ENCODE measurements around the gene ZDHHC14.

The ZDHHC14 gene

GRCh38 chr6:157653521-157653920 is 272.5 kb downstream of the ZDHHC14 start:
- no peak for DNase-seq (ENCODE audit: extremely low read depth in 1 of 2, low read depth in 1 of 2)

GRCh38 chr6:157655139-157655538 is 274.1 kb downstream of the ZDHHC14 start:
- DNase-seq (ENCODE audit: extremely low read depth in 1 of 2, low read depth in 1 of 2) = no peak

GRCh38 chr6:157656437-157656997 is 275.5 kb downstream of the ZDHHC14 start:
- no peak for DNase-seq (ENCODE audit: extremely low read depth in 1 of 2, low read depth in 1 of 2)

DNA sequence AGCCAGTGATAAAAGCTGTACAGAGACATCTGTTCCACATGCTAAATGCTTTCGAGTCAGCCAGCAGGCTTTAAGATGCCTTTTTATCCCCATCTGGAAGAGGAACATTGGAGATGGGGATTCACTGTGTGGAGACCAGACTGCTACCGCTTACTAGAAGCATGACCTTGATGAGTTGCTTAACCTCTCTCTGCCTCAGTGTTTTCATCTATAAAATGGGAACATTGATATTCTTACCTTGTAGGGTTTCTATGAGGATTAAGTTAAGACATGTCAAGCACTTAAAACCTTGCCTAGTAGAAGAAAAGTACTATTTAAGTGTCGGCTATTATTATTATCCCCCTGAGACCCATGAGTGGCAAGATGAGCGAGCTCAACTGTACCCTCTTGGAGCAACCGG is 276.8 kb downstream of the ZDHHC14 start:
- DNase-seq (ENCODE audit: extremely low read depth in 1 of 2, low read depth in 1 of 2) = no peak

DNA sequence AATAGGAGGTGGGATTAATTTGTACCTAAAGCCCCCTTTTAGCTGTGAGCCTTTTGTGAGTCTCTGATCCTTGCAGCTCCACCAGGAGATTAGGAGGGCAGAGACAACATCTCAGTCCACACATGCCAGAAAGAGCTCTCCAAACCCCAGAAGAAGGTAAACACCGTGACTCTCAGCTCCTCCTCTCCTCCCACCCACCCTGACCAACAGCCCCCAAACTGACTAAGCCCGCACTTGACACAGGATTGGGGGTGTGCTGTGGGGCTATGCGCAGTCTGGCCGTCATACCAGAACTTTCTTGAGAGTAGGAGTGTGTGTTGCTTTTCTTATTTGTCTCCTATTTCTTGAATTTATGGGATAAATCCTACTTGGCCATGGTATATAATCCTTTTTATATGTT is 277.3 kb downstream of the ZDHHC14 start:
- no peak for DNase-seq (ENCODE audit: extremely low read depth in 1 of 2, low read depth in 1 of 2)

GRCh38 chr6:157659536-157660271 is 278.7 kb downstream of the ZDHHC14 start:
- DNase-seq (ENCODE audit: extremely low read depth in 1 of 2, low read depth in 1 of 2) = no peak

GRCh38 chr6:157660414-157660813 is 279.4 kb downstream of the ZDHHC14 start:
- no peak for DNase-seq (ENCODE audit: extremely low read depth in 1 of 2, low read depth in 1 of 2)

DNA sequence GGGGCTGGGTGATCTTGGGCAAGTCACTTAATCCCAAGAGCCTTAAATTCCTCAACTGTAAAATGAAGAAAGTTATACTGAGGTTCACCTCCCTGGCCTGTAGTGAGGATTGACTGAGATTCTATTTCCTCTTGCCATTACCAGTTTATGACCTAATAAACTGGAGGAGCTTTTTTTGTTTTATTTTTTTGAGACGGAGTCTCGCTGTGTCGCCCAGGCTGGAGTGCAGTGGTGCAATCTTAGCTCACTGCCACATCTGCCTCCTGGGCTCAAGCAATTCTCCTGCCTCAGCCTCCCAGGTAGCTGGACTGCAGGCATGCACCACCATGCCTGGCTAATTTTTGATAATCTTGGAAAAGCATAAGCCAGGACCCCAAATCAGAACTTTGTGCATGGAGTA is 280.7 kb downstream of the ZDHHC14 start:
- no peak for DNase-seq (ENCODE audit: extremely low read depth in 1 of 2, low read depth in 1 of 2)

- DNase-seq (ENCODE audit: extremely low read depth in 1 of 2, low read depth in 1 of 2) = no peak
These were observed 282.3 kb downstream of the ZDHHC14 start for GRCh38 chr6:157663261-157663660.

DNA sequence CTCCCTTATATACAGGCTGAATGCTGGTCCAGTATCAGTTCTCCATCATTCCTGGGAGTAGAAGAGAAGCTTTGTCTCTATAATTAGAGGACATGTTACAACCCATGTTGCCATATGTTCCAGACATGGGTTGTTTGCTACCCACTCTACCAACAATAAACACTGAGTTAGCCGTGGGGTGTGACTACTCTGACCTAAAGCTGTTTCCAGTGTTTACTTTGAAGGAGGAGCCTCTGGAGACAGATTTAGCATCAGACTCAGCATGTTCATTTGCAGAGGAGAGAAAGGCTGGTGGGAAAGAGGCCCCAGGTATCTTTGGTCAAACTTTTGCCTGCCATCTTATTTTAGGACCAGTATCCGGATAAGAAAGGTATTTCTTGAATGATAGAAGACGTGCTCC is 284.2 kb downstream of the ZDHHC14 start:
- DNase-seq (ENCODE audit: extremely low read depth in 1 of 2, low read depth in 1 of 2) = no peak

- no peak for DNase-seq (ENCODE audit: extremely low read depth in 1 of 2, low read depth in 1 of 2)
These were observed 285.7 kb downstream of the ZDHHC14 start for GRCh38 chr6:157666729-157667128.

DNA sequence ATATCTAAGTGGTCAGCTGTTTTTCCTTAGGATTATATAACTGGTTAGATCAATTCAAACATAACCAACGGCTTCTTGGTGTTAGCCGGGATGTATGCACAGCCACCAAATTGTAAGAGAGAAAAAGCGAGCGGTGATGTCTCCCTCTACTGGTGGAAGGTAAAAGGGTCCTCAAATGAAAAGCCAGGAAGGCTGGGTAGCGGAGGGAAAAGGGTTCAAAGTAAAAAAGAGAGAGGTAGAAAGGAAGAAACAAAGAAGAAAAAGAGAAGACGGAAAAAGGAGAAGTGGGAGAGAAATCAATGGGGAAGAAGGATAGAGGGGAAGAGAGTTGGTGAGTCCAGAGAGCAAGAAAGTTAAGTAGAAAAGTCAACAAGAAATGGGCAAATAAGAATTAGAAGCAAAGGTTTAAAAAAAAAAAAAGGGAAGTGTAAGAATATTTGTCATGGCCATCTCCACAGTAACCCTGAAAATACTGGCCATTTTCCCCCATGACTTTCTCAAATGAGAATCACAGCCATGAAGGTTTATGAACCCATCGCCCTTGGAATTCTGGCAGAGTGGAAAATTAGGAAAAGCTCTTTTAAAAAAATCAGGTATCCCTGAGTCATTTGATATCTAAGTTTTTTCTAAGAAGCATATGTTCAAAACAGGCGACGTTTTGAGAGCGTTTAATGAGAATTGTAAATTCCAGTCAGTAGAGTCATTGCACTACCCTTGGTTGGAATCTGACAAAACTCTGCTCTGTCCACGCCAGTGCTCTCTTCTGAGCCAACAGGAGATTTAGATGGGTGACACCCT is 286.4 kb downstream of the ZDHHC14 start:
- DNase-seq (ENCODE audit: extremely low read depth in 1 of 2, low read depth in 1 of 2) = peak; percentile 15 to 28

GRCh38 chr6:157668009-157668401 is 287.0 kb downstream of the ZDHHC14 start:
- DNase-seq (ENCODE audit: extremely low read depth in 1 of 2, low read depth in 1 of 2) = no peak

DNA sequence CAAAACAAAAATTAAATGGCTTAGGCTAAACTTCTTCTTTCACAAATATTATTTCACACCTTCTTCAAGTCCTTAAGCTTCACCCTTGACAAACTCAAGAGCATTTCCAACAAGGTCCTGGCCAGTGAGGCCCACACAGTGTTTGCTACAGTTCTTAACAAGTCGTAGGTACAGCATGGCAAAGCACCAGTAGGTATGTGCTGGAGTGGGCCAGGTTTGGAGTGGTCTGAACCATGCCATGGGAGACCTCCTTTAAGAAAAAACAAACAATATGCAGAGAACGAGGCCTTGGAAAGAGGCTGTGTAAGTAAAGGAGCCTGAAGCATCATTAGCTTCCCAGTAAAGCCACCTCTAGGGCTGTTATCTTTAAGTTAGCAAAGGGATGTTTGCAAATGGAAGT is 287.7 kb downstream of the ZDHHC14 start:
- no peak for DNase-seq (ENCODE audit: extremely low read depth in 1 of 2, low read depth in 1 of 2)

- DNase-seq (ENCODE audit: extremely low read depth in 1 of 2, low read depth in 1 of 2) = no peak
These were observed 288.3 kb downstream of the ZDHHC14 start for GRCh38 chr6:157669323-157669722.

DNA sequence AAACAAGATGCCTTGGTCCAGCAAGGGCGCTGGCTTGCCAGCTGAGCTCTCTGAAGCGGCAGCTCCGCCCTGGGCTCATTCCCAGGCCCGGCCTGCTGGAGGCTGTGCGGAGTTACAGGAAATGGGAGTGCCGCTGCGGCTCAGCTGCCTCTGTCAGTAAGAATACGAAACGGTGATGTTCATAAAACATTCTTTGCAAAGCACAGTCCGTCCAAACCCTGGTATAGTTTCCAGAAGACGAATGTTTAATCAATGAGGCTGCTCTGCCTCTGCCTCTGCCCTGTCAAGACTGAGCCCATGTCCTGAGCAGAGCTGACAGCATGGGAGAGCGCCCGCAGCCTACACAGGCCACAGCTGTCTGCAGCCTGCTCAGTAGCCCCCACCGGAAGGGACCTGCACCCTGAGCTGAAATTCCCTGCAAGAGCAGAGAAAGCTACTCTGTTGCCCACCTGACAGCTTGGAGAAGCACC is 288.8 kb downstream of the ZDHHC14 start:
- no peak for DNase-seq (ENCODE audit: extremely low read depth in 1 of 2, low read depth in 1 of 2)

- no peak for DNase-seq (ENCODE audit: extremely low read depth in 1 of 2, low read depth in 1 of 2)
These were observed 289.6 kb downstream of the ZDHHC14 start for GRCh38 chr6:157670466-157671186.

GRCh38 chr6:157672726-157673412 is 291.9 kb downstream of the ZDHHC14 start:
- no peak for DNase-seq (ENCODE audit: extremely low read depth in 1 of 2, low read depth in 1 of 2)

DNA sequence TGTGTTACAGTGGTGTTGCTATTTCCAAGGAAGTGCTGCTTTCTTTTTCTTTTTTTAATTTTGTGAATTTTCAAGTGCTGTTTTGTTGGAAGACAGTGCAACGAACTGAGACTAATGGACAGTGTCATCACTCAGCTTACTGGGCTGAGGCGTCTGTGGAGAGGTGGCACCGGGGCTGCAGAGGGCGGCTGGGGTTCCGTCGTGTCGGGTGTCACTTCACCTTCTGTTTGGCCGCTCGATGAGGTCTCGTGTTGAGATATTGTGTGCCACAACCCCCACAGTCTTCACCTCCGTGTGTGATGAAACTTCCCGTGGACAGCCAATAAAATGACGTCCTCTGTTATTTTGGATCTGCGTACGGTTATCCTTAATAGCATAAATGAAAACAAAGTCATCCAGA is 292.6 kb downstream of the ZDHHC14 start:
- DNase-seq (ENCODE audit: extremely low read depth in 1 of 2, low read depth in 1 of 2) = no peak

- no peak for DNase-seq (ENCODE audit: extremely low read depth in 1 of 2, low read depth in 1 of 2)
These were observed 293.1 kb downstream of the ZDHHC14 start for GRCh38 chr6:157674061-157674460.

GRCh38 chr6:157675831-157676230 is 294.8 kb downstream of the ZDHHC14 start:
- DNase-seq (ENCODE audit: extremely low read depth in 1 of 2, low read depth in 1 of 2) = no peak
